Stimulated activated CD8-positive, alpha-beta memory T cell treated with anti-CD3 and anti-CD28 coated beads, Interleukin-12 subunit alpha, Interleukin-12 subunit beta, amount 100 ng/mL, for 4 hours (primary cell): ENCODE measurements around the gene TSPAN5.

Source experiments
- DNase-seq: peaks from one replicate; pipeline ENCODE4 v3.0.0-alpha.2; 2020; ENCODE audit warnings: low read depth

TSPAN5 gene

GRCh38 chr4:98516441-98517217, 141.8 kb downstream of the TSPAN5 start:
- DNase-seq: no peak

DNA sequence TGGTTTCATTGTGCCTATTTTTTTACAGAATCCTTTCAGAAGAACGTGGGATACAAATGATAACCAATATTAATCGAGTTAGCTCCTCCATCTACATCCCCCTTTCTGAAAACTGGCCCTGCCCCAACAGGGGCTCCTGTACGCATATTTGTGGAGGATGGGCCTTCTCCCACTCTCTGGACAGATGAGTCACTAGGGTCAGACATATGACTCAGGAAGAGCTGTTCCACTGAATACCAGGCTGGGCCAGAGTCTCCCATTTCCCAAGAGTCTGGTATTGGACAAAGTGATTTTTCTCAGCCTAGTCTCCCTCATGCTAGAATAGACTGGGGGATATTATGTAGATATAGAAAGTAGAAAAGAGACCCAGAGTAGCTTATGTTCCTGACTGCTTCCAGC, 142.4 kb downstream of the TSPAN5 start:
- DNase-seq: no peak

- DNase-seq: no peak
Observed at GRCh38 chr4:98515470-98515809, 143.0 kb downstream of the TSPAN5 start.

DNA sequence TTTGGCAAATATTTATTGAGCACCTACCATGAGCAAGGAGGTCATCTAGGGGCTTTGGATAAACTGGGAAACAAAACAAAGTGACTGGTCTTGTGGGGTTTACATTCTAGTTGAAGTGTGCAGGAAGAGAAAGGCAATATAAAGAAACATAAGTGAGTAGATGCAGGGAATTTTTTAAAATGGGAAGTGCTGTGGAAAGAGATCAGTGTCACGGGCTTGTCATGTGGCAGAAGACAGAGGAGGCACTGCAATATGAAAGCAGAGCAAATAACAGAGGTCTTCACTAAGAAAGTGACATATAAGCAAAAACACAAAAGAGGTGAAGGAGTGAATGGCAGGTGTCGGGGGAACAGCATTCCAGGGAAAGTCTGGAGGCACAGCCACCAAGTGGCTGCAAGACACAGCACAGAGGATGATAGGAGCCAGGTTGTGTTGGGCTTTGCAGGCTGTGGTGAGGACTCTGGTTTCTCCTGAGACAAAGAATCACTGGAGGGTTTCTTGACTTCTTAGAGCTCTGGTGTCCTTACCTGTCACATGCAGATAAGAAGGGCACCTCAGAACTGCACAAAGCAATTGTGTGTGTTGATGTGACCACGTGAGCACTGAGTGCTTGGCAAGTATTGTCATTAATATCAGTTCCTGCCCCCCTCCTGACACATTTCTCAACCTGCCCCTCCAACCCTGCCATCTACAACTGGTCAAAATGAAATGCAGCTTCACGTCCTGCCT, 143.5 kb downstream of the TSPAN5 start:
- DNase-seq: no peak

- no peak for DNase-seq
Observed at GRCh38 chr4:98512918-98513317, 145.5 kb downstream of the TSPAN5 start.

DNA sequence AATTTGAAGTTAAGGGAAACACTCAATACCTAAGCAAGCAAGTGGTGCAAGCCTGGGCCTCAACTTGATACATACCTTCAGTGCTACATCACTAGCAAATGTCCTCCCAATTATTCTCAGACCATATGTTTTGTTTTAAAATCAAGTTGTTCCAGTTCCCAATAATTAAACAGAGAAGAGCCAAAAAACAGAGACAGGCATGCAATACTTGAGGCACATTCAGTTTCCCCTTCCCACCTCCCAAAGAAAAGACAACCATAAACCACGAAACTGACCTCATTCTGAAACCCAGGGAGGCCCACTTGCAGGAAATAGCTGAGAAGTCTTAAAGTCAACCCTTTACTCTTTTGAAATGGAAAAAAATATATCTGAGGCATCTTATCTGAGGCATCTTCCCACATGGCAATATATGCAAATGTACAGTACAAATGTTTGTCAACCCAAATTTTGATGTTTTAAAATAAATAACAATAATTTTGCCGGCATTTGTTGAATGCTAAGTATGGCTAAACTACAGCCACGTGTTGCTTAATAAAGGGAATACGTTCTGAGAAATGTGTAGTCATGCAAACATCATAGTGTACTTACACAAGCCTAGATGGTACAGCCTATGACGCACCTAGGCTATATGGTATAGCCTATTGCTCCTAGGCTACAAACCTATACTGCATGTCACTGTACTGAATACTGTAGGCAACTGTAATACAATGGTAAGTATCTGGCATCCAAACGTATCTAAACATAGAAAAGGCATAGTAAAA, 147.5 kb downstream of the TSPAN5 start:
- no peak for DNase-seq

DNA sequence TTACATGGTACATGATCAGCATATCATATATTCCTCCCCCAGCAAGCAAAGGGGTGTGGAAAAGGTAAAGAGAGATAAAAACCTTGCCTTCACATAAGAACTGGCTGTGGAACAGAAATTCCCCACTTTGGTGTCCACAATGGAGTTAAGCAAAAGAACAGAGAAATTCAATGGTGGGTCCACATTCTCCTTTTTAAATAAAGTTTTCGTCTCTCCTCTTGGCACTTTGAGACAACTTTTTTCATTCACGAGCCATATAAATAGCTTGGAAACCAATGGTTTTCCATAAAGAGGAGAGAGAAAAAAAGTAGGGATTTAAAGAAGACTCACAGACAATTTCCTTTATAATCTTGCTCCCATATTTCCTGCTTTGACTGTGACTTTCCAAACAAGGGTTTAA, 148.1 kb downstream of the TSPAN5 start:
- no peak for DNase-seq

GRCh38 chr4:98509721-98510120, 148.7 kb downstream of the TSPAN5 start:
- DNase-seq: no peak

GRCh38 chr4:98508829-98509598, 149.4 kb downstream of the TSPAN5 start:
- DNase-seq: no peak

DNA sequence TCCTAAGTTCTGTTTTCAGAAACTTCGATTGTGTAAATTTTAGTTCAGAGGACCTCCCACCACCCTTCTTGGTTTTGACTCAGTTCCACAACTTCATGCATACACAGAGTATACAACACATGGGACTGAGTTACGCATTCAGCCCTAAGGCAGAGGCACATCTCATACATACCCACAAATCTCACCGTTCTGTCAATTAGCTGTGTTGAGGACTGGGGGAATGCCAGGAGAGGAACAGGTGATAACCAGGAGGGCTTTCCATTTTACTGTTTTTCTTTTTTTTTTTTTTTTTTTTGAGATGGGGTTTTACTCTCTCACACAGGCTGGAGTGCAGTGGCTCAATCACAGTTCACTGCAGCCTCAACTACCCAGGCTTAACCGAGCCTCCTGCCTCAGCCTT, 150.2 kb downstream of the TSPAN5 start:
- DNase-seq: no peak

DNA sequence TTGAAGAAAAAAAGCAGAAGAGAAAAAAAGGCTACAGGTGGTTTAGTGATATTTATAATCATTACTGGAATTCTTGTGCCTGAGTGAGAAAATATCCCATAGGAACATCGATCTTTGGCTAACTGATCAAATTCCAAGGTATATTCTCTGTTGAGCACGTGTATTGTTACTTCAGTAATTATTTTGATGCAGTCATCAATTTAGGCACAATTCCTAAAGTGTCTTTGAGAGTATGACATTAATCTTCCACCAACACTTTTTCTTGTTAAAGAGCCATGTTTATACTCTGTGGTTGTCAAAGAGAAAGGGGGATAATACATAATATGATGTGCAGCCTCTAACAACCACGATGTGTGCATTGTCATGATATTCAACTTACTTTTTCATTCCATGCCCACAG, 151.1 kb downstream of the TSPAN5 start:
- no peak for DNase-seq

DNA sequence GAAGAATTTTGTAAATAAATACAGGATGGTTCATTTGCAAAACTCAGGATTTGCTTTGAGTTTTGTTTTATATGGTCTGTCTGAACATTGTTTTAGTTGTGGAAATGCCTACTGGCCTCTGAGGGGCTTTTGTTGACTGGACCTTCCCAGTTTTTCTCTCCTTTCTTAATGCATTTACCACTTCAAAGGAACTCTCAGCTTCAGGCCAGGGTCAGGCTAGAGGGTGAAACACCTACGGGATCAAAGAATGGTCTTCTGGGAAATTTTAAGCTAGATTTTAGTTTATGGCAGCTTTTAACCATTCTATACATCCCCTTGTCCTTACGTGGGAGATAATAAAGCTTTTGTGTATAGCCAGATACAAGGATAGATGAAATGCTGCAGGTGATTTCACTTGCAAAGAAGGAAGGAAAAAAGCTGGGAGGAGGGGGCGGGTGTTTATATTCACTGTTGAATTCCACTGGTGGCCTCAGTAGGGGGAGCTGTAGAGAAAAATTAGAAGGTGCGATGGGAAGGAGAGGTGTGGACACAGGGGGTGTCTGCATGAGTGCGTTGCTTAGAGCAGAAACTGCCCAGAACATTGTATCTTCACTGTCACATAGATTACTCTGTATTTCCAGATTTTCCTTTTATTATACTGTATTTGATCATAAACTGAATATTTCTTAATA, 151.8 kb downstream of the TSPAN5 start:
- DNase-seq: no peak

DNA sequence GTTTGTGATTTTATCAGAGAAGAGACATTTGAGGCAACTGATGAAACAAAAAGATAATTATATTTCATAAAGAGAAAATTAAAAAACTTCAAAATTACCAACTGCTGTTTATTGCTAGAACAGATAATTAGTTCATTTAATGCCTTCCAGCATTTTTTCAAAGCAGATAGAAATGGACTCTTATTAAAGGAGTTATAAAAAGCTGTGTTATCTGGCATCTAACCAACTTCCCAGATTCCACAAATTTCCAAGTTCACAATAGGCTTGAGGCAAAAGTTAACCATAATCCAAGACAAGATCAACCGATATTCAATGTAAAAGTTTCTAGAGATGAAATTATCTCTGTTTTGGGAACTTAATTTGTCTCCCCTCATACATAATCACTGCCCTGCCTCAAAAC, 152.4 kb downstream of the TSPAN5 start:
- DNase-seq: no peak

DNA sequence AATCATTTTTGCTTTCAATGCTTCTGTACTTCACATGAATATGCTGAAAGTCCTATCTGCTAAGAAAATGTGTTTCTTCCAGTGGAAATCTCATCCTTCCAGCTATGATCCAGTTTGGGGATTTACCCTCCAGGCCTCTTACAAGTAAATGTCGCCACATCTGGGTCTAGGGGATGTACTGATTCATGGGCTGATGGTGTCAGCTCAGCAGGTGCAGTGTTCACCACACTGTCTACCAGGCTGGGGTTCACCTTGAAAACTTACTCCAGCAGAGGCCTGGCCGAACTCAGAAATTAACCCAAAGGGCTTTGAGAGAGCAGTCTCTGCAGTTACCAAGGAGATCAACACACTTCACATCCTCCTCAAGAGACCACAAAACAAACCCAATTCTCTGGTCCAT, 154.3 kb downstream of the TSPAN5 start:
- DNase-seq: no peak

DNA sequence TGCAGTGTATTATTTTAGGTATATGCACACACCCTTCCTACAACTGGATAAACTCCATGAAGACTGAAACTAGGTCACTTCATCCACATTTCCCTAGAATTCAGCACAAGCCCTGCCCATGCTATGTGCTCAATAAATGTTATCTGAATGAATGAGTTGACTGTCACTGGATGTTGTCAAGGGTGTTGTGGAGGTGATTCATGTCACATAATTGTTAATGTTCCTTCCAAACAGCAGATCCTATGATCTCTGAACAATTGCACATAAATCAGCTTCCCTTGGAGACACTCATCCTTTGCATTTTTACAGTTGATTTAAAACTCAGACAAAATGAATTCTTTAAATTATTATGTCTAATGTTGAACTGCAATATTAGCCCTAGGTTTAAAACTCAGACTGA, 154.7 kb downstream of the TSPAN5 start:
- DNase-seq: no peak

DNA sequence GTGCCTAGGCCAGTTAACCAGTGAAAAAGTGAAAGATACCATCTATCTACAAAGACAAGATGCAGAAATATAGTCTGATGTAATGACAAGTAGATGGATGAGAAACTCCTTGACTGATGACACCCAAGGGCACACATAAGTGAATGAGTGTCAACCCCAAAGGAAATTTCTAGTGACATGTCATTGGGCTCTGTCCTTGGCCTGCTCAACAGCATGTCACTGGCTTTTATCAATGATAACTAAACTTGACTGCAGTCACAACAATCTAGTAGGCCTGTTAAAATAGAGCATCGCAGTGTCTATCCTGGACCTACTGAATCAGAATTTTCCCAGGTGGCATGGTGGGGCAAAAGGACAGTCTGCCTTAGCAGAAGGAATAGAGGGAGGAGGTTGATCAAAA, 155.8 kb downstream of the TSPAN5 start:
- no peak for DNase-seq

- DNase-seq: no peak
Observed at GRCh38 chr4:98502031-98502430, 156.4 kb downstream of the TSPAN5 start.

DNA sequence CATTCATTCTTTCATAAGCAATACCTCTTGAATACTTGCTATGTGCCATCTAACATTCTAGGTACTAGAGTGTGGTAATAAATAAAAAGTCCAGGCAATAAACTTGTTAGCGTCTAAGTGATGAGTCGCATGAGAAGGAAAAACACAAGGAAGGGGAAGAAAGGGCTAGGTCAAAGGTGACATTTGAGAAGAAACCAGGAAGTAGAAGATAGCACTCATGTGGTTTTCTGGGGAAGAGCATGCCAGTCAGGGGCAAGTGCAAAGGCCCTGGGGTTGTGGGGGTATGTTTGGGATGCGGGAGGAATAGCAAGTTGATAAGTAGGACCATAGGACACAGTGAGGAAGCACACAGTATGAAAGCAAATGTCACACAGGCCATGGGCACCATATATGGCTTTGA, 157.0 kb downstream of the TSPAN5 start:
- no peak for DNase-seq

GRCh38 chr4:98498774-98499173, 159.6 kb downstream of the TSPAN5 start:
- DNase-seq: no peak

DNA sequence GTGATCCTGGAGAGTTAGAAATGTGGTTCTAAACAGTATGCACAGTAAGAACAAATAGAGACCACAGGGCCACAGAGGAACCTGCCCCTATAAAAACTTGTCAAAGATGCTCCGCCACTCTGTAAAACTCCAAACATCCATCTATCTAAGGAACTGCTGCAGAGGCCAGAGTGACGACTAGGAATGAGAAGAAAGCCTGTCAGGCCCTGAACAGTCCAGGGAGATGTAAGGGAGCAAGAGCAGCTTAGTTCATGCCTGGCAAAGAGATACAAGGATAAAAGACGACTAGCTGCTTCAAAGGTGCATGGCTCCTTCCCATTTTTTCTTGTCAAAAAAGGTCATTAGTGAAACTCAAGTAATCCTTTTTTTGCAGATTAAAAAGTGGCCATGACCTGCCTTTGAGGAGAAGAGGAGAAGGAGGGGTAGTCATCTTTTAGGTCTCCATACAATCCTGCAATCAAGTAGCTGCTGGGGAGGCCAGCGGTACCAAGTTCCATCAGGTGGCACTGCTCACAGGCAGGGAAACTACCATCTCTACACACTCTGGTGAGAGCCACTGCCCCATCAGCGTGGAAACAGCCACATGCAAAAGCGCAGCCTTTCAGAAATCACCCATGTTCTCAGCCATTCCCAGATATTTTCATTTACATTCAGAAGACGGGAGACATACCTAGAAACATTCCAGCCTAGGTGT, 162.1 kb downstream of the TSPAN5 start:
- no peak for DNase-seq

DNA sequence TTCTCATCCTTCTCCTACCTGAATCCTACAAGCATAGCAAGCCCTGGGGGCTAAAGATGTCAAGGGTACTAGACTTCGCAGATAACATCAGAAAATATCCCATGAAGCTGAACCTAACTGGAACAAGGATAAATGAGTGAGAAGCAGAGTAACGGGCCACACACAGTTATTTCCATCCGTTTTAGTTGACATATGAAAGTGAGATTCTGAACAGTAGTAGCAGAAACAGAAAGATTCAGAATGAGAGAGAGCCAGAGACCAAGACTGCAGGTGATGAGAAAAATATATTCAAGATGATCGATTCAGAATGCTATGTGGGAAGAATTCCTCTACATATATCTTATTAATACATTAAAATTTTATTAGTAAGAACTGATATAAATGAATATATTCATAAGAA, 165.1 kb downstream of the TSPAN5 start:
- DNase-seq: no peak
